Measurements from ENCODE around the gene STH.

GRCh38 chr17:45975640-45976295, 23.3 kb upstream of the STH start:
- TF ChIP-seq, protein P1, sequence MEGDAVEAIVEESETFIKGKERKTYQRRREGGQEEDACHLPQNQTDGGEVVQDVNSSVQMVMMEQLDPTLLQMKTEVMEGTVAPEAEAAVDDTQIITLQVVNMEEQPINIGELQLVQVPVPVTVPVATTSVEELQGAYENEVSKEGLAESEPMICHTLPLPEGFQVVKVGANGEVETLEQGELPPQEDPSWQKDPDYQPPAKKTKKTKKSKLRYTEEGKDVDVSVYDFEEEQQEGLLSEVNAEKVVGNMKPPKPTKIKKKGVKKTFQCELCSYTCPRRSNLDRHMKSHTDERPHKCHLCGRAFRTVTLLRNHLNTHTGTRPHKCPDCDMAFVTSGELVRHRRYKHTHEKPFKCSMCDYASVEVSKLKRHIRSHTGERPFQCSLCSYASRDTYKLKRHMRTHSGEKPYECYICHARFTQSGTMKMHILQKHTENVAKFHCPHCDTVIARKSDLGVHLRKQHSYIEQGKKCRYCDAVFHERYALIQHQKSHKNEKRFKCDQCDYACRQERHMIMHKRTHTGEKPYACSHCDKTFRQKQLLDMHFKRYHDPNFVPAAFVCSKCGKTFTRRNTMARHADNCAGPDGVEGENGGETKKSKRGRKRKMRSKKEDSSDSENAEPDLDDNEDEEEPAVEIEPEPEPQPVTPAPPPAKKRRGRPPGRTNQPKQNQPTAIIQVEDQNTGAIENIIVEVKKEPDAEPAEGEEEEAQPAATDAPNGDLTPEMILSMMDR (IDR thresholded peaks at IDR 0.05), result no peak
- TF ChIP-seq POLR2AphosphoS5 (IDR thresholded peaks at IDR 0.05; ENCODE audit: low read depth, low read length), result no peak
- TF ChIP-seq, protein P2, sequence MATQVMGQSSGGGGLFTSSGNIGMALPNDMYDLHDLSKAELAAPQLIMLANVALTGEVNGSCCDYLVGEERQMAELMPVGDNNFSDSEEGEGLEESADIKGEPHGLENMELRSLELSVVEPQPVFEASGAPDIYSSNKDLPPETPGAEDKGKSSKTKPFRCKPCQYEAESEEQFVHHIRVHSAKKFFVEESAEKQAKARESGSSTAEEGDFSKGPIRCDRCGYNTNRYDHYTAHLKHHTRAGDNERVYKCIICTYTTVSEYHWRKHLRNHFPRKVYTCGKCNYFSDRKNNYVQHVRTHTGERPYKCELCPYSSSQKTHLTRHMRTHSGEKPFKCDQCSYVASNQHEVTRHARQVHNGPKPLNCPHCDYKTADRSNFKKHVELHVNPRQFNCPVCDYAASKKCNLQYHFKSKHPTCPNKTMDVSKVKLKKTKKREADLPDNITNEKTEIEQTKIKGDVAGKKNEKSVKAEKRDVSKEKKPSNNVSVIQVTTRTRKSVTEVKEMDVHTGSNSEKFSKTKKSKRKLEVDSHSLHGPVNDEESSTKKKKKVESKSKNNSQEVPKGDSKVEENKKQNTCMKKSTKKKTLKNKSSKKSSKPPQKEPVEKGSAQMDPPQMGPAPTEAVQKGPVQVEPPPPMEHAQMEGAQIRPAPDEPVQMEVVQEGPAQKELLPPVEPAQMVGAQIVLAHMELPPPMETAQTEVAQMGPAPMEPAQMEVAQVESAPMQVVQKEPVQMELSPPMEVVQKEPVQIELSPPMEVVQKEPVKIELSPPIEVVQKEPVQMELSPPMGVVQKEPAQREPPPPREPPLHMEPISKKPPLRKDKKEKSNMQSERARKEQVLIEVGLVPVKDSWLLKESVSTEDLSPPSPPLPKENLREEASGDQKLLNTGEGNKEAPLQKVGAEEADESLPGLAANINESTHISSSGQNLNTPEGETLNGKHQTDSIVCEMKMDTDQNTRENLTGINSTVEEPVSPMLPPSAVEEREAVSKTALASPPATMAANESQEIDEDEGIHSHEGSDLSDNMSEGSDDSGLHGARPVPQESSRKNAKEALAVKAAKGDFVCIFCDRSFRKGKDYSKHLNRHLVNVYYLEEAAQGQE (IDR thresholded peaks at IDR 0.05; ENCODE audit: insufficient read depth in 1 of 2, low read depth in 2 of 2, low read length in 1 of 2), result no peak
- TF ChIP-seq TCF7L2 (IDR thresholded peaks at IDR 0.05; ENCODE audit: low read depth, low read length), result no peak
